Fibroblast of villous mesenchyme (primary cell): ENCODE data around the gene ZEB1. TPM values are rescaled to one million over a fixed set of nuclear protein-coding genes. Genes with fewer than 3 reads are reported as not detected.
"Not testable (repeated sequence)": the region's sequence is repeated elsewhere in the genome, so short reads cannot be mapped to it uniquely, and the experiment has no call there.

Experiments
- DNase-seq: peaks from one replicate; pipeline ENCODE4 v3.0.0-alpha.2; 2010; ENCODE audit warnings: low read depth
- H3K4me3 ChIP-seq: 2 replicates; pipeline ENCODE4 v1.5.1; 2011; ENCODE audit warnings: low read depth, mild to moderate bottlenecking, low read length
- CTCF ChIP-seq: IDR thresholded peaks from 2 replicates; pipeline ENCODE4 v1.5.1; 2012; ENCODE audit warnings: low read depth, mild to moderate bottlenecking, low read length; ENCODE audit not compliant: insufficient read depth
- total RNA-seq: library from RNA; depleted of rRNA; stranded (reverse); fragments of >200 nt; gene quantifications from 2 replicates; pipeline ENCODE4 v1.2.3, GENCODE V29; 2012

ZEB1 gene
- total RNA-seq, 1 donor = 89.8 TPM

- H3K4me3 ChIP-seq = no peak overlapping the region
- DNase-seq = peak; percentile 44
- no peak for TF ChIP-seq CTCF
These were observed 28.7 kb downstream of the ZEB1 start for GRCh38 chr10:31347705-31348104.

- no peak for DNase-seq
- no peak for TF ChIP-seq CTCF
- no peak overlapping the region for H3K4me3 ChIP-seq
These were observed 31.9 kb downstream of the ZEB1 start for GRCh38 chr10:31350891-31351290.

- no peak for DNase-seq
- no peak for TF ChIP-seq CTCF
- no peak overlapping the region for H3K4me3 ChIP-seq
These were observed 33.6 kb downstream of the ZEB1 start for GRCh38 chr10:31352436-31353226.

- DNase-seq = peak; percentile 48
- H3K4me3 ChIP-seq = no peak overlapping the region
- no peak for TF ChIP-seq CTCF
These were observed 34.6 kb downstream of the ZEB1 start for GRCh38 chr10:31353574-31353973.

- no peak for DNase-seq
- no peak for TF ChIP-seq CTCF
- H3K4me3 ChIP-seq = no peak overlapping the region
These were observed 39.8 kb downstream of the ZEB1 start for GRCh38 chr10:31358688-31359330.

- no peak for TF ChIP-seq CTCF
- no peak overlapping the region for H3K4me3 ChIP-seq
- no peak for DNase-seq
These were observed 41.0 kb downstream of the ZEB1 start for GRCh38 chr10:31359979-31360378.

GRCh38 chr10:31361475-31361874 is 42.5 kb downstream of the ZEB1 start:
- H3K4me3 ChIP-seq, DNase-seq: not testable (repeated sequence)
